Osteoblast (primary cell): ENCODE measurements around the gene TIMM8A. TPM values are rescaled to one million over a fixed set of nuclear protein-coding genes. Genes with fewer than 3 reads are reported as not detected.

ENCODE experiments used
- DNase-seq: peaks from one replicate; pipeline ENCODE4 v3.0.0; 2011; ENCODE audit warnings: low spot score, mixed read lengths; ENCODE audit not compliant: insufficient read length; ENCODE audit errors: missing footprints
- H2AFZ ChIP-seq: 2 replicates; pipeline ENCODE4 v1.6.0; 2011; ENCODE audit warnings: mild to moderate bottlenecking, low read length
- H3K27ac ChIP-seq: 2 replicates; pipeline ENCODE4 v1.5.1; 2011; ENCODE audit warnings: mild to moderate bottlenecking, low read depth, low read length, moderate library complexity
- H3K27me3 ChIP-seq: 2 replicates; pipeline ENCODE4 v1.6.0; 2012; ENCODE audit warnings: mild to moderate bottlenecking, control low read depth, inconsistent platforms, low read length, moderate library complexity; ENCODE audit not compliant: insufficient read depth
- H3K36me3 ChIP-seq: 2 replicates; pipeline ENCODE4 v1.5.1; 2011; ENCODE audit warnings: mild to moderate bottlenecking, low read length, control low read depth, moderate library complexity; ENCODE audit not compliant: insufficient read depth
- H3K4me1 ChIP-seq: 2 replicates; pipeline ENCODE4 v1.5.1; 2011; ENCODE audit warnings: mild to moderate bottlenecking, low read length, control low read depth, moderate library complexity; ENCODE audit not compliant: insufficient read depth
- H3K4me2 ChIP-seq: 2 replicates; pipeline ENCODE4 v1.6.0; 2011; ENCODE audit warnings: mild to moderate bottlenecking, low read length; ENCODE audit not compliant: insufficient read depth
- H3K4me3 ChIP-seq: fragments of 200-600 bp; sonication (generic); 3 replicates; pipeline ENCODE4 v1.5.1; 2012; ENCODE audit warnings: mild to moderate bottlenecking, low read length, inconsistent platforms; ENCODE audit not compliant: insufficient read depth
- H3K79me2 ChIP-seq: 2 replicates; pipeline ENCODE4 v1.6.0; 2012; ENCODE audit warnings: mild to moderate bottlenecking, low read length, control low read depth, inconsistent platforms; ENCODE audit not compliant: insufficient read depth
- H3K9me3 ChIP-seq: 2 replicates; pipeline ENCODE4 v1.5.1; 2011; ENCODE audit warnings: low read depth, low read length, control low read depth
- H4K20me1 ChIP-seq: 2 replicates; pipeline ENCODE4 v1.6.0; 2012; ENCODE audit warnings: mild to moderate bottlenecking, low read length, control low read depth; ENCODE audit not compliant: insufficient read depth
- total RNA-seq: library from RNA; depleted of rRNA; stranded (reverse); fragments of >200 nt; gene quantifications from 2 replicates; pipeline ENCODE4 v1.2.3, GENCODE V29; 2012
- TF ChIP-seq, protein P1 (sequence below): IDR thresholded peaks from 2 replicates; pipeline ENCODE4 v1.5.1; 2011; ENCODE audit warnings: mild to moderate bottlenecking, low read depth, low read length, moderate library complexity; ENCODE audit errors: extremely low read depth

Gene TIMM8A, protein sequence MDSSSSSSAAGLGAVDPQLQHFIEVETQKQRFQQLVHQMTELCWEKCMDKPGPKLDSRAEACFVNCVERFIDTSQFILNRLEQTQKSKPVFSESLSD
- total RNA-seq, result 2.7 and 2.9 TPM in 2 replicates

GRCh38 chrX:101348452-101349192 lies at the start of gene TIMM8A:
TIMM8A (minus strand) TSS chrX:101348742; CDS start chrX:101348664, 78 bp downstream.
- H3K9me3 ChIP-seq, result no peaks in the 10 kb centered on the region
- H3K4me3 ChIP-seq, result peak within 1 kb of the TSS; percentile 89
- H3K79me2 ChIP-seq, result peaks cover 21% of the 10 kb centered on the region
- TF ChIP-seq, protein P1, sequence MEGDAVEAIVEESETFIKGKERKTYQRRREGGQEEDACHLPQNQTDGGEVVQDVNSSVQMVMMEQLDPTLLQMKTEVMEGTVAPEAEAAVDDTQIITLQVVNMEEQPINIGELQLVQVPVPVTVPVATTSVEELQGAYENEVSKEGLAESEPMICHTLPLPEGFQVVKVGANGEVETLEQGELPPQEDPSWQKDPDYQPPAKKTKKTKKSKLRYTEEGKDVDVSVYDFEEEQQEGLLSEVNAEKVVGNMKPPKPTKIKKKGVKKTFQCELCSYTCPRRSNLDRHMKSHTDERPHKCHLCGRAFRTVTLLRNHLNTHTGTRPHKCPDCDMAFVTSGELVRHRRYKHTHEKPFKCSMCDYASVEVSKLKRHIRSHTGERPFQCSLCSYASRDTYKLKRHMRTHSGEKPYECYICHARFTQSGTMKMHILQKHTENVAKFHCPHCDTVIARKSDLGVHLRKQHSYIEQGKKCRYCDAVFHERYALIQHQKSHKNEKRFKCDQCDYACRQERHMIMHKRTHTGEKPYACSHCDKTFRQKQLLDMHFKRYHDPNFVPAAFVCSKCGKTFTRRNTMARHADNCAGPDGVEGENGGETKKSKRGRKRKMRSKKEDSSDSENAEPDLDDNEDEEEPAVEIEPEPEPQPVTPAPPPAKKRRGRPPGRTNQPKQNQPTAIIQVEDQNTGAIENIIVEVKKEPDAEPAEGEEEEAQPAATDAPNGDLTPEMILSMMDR, result no peak
- no peaks in the 10 kb centered on the region for H4K20me1 ChIP-seq
- H3K27ac ChIP-seq, result peak within 1 kb of the TSS; percentile 85
- peaks cover 5% of the 10 kb centered on the region for H3K4me1 ChIP-seq
- peak; percentile 92 for DNase-seq
- peak within 1 kb of the TSS; percentile 83 for H3K4me2 ChIP-seq
- no peaks in the 10 kb centered on the region for H3K27me3 ChIP-seq
- peak within 1 kb of the TSS; percentile 91 for H2AFZ ChIP-seq
- H3K36me3 ChIP-seq, result no peaks in the 10 kb centered on the region

GRCh38 chrX:101397779-101398178 lies 49.2 kb upstream of the TIMM8A start:
- H3K27ac ChIP-seq, result no peak overlapping the region
- peaks cover 20% of the 10 kb centered on the region for H3K36me3 ChIP-seq
- H3K27me3 ChIP-seq, result no peaks in the 10 kb centered on the region
- TF ChIP-seq, protein P1, result no peak
- H4K20me1 ChIP-seq, result peaks cover 2% of the 10 kb centered on the region
- no peak overlapping the region for H3K4me3 ChIP-seq
- no peak for DNase-seq
- no peak overlapping the region for H2AFZ ChIP-seq
- no peak overlapping the region for H3K4me2 ChIP-seq
- H3K4me1 ChIP-seq, result peaks cover 2% of the 10 kb centered on the region
- H3K79me2 ChIP-seq, result peaks cover 2% of the 10 kb centered on the region
- H3K9me3 ChIP-seq, result no peaks in the 10 kb centered on the region

DNA sequence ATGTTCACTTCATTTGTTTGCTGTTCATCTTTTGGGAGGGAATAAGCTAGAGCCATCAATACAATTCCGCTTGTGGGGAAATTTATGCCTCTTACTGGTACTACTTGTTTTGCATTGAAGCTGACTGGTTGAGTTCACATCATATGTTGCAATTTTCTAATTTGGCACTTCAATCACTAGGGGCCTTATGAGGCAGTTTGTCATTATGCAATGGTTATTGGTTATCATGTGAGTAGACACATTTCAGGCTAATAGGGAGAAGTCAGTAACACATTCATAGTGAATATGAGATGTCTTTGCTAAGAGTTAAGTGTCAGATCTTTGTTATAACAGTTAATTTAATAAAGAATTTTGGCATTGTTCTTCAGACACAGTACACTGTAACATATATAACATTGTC lies 47.2 kb upstream of the TIMM8A start:
- Histone ChIP-seq H3K79me2 (peaks cover 17% of the 10 kb centered on the region), H3K27ac (no peak overlapping the region), H3K4me3 (no peak overlapping the region), H4K20me1 (peaks cover 11% of the 10 kb centered on the region), H2AFZ (no peak overlapping the region), H3K4me2 (no peak overlapping the region), H3K27me3 (no peaks in the 10 kb centered on the region), H3K36me3 (peaks cover 33% of the 10 kb centered on the region), H3K4me1 (peaks cover 14% of the 10 kb centered on the region), H3K9me3 (no peaks in the 10 kb centered on the region)
- TF ChIP-seq, protein P1, result no peak
- no peak for DNase-seq

DNA sequence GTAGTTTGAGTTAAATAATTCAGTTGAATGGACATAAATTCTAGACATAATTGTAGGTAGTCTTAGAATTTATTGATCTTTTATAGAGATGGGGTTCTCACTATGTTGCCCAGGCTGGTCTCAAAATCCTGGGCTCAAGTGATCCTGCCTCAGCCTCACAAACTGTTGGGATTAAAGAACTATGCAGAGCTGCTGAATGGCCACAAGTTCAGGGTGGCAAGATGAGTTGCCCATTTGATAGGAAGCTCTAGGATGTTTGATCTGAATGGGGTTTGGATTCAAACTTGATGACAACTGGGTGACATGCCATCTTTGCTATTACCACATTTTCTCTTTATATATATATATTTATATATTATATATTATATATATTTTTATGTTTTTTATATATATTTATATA lies 45.8 kb upstream of the TIMM8A start:
- Histone ChIP-seq H4K20me1 (peaks cover 11% of the 10 kb centered on the region), H3K27me3 (no peaks in the 10 kb centered on the region), H3K27ac (no peak overlapping the region), H3K79me2 (peaks cover 17% of the 10 kb centered on the region), H3K4me2 (no peak overlapping the region), H2AFZ (no peak overlapping the region), H3K4me1 (peaks cover 14% of the 10 kb centered on the region), H3K36me3 (peaks cover 33% of the 10 kb centered on the region), H3K4me3 (no peak overlapping the region), H3K9me3 (no peaks in the 10 kb centered on the region)
- no peak for DNase-seq
- TF ChIP-seq, protein P1, result no peak
